ENCODE measurements around the gene PPP1R11. TPM values are rescaled to one million over a fixed set of nuclear protein-coding genes. Genes with fewer than 3 reads are reported as not detected.

PPP1R11 gene
- total RNA-seq, 1 donor = 23.7 TPM

GRCh38 chr6:30102970-30103871 lies 36.2 kb downstream of the PPP1R11 start:
- peak overlapping the region; percentile 50 for H3K4me3 ChIP-seq (ENCODE audit: low read depth, low read length)
- TF ChIP-seq CTCF (IDR thresholded peaks at IDR 0.05; ENCODE audit: insufficient read depth, low read depth, low read length) = peak; percentile 98
- peak; percentile 92 for DNase-seq (ENCODE audit: low read depth)

- TF ChIP-seq CTCF (IDR thresholded peaks at IDR 0.05; ENCODE audit: insufficient read depth, low read depth, low read length) = no peak
- no peak overlapping the region for H3K4me3 ChIP-seq (ENCODE audit: low read depth, low read length)
- no peak for DNase-seq (ENCODE audit: low read depth)
Observed at GRCh38 chr6:30103872-30104179, 36.8 kb downstream of the PPP1R11 start.

- no peak overlapping the region for H3K4me3 ChIP-seq (ENCODE audit: low read depth, low read length)
- no peak for DNase-seq (ENCODE audit: low read depth)
- TF ChIP-seq CTCF (IDR thresholded peaks at IDR 0.05; ENCODE audit: insufficient read depth, low read depth, low read length) = no peak
Observed at GRCh38 chr6:30104661-30105060, 37.7 kb downstream of the PPP1R11 start.

- H3K4me3 ChIP-seq (ENCODE audit: low read depth, low read length) = no peak overlapping the region
- DNase-seq (ENCODE audit: low read depth) = no peak
- no peak for TF ChIP-seq CTCF (IDR thresholded peaks at IDR 0.05; ENCODE audit: insufficient read depth, low read depth, low read length)
Observed at GRCh38 chr6:30111266-30111856, 44.4 kb downstream of the PPP1R11 start.

GRCh38 chr6:30112402-30112994 lies 45.5 kb downstream of the PPP1R11 start:
- TF ChIP-seq CTCF (IDR thresholded peaks at IDR 0.05; ENCODE audit: insufficient read depth, low read depth, low read length) = no peak
- no peak for DNase-seq (ENCODE audit: low read depth)
- H3K4me3 ChIP-seq (ENCODE audit: low read depth, low read length) = no peak overlapping the region

- no peak for TF ChIP-seq CTCF (IDR thresholded peaks at IDR 0.05; ENCODE audit: insufficient read depth, low read depth, low read length)
- no peak within 1 kb of the TSS for H3K4me3 ChIP-seq (ENCODE audit: low read depth, low read length)
- no peak for DNase-seq (ENCODE audit: low read depth)
Observed at GRCh38 chr6:30113003-30113759, 46.2 kb downstream of the PPP1R11 start, which contains the start of gene TRIM31. TRIM31 (minus strand) TSS chr6:30113090; CDS start chr6:30112805, 285 bp downstream.

All from fibroblast of villous mesenchyme (primary cell).